ENCODE results near the gene NXPE3.

DNA sequence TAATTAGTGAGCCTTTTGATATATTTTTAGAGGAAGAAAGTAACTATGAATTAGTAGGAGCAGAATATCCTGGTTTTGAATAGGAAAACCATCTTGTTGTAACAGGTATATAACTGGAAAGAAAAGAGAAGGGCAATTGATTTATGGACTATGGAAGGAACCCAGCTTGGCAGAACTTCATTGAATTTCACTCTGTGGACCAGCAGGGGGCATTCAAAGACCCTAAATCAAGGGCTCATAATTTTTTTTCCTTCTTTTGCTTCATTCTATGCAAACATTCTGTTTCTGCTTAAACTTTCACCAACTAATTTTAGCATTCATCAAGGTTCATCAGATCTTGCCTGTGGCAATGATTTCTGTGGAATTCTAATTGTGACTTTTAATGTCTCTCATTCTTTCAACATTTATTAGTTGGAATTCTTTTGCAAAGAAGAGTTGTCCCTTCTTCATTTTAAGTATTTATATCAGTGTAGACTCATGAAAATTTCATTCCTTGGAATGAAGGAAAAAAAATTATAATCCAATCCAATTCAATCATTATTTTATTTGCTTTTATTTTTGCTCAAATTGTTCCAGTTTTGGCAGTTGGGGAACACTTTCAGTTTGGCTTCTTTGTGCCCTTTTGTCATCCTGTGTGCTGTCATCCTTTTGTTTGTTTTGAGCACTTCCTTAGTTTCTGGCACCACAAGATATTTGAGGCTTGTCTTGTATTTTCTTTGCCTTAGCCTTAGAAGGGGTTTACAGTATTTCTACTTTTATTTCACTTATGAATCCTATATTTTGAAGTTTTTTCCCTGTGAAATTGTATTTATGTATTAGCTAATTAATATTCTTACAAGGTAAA is 30.4 kb downstream of the NXPE3 start:
- TF ChIP-seq CTCF (IDR thresholded peaks at IDR 0.05; ENCODE audit: low read depth, low read length, poor library complexity, severe bottlenecking) (peak; percentile 82), EZH2phosphoT487 (IDR thresholded peaks at IDR 0.05; ENCODE audit: borderline replicate concordance, low read length) (no peak)
